Activated CD4-positive, CD25-positive, alpha-beta regulatory T cell (primary cell): ENCODE results near the gene TPMT.
"Not testable (repeated sequence)": the region's sequence is repeated elsewhere in the genome, so short reads cannot be mapped to it uniquely, and the experiment has no call there.

Experiments used
- DNase-seq, 4 experiments: peaks; one replicate each; lab custom pipeline; 2025; lab: John Stamatoyannopoulos, UW

The TPMT gene

DNA sequence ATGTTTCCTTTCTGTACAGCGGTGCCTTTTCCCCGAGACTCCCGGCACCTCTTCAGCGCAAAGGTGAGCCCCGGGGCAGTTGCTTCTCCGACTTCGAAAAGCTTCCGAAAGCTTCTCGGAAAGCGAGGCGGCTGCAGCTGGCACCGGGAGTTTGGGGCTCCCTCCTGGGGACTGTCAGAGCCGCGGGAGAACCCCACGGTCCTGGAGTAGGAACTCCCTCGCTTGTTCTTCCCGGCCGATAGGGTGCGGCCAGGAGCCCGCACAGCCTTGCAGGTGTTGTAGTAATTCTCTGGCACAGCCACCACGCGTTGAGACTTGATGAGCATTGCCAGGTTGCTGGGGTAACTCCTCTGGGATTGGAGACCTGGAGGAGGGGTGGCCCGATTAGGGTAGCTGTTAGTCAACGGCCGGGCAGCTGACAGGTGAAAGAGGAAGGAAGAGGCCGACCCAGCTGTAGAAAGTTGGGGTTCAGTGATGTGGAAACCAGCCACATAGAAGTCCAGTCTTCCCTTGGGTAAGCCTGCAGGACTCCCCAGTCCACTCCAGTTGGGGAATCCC is 1.1 kb upstream of the TPMT start:
- DNase-seq, result peak in 3 of 4 experiments; percentile 7 to 20 (median 7)

DNA sequence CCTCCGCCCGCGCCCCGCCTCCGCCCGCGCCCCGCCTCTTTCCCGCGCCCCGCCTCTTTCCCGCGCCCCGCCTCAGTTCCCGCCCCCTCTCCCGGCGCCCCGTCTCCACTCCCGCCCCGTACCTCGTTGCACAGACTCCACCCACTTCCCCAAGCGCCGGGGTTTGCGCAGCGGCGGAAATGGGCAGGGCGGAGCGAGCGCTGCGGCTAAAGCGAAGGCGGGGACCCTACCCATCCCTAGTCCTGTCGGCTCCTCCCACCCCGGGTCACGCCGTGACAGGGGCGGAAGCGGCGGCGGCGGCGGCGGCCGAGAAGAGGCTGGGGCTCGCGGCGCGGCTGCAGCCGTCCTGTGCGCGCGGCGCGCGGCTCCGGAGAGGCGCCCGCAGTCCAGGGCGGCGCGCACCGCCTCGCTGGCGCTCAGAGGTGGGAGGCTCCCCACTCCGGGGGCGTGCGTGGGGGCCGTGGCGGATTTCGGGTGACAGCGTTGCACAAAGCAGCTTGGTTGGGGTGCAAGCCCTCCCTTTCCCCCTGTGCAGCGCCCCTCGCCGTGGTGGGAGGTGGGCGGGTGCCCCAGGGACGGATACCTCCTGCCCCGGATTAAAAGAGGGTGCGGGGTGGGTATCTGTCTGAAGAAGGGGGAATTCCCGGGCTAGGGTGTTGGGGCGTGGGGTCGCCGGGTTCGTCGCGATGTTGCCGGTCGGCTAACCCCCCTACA is 430 bp upstream of the TPMT start, which contains the start of gene KDM1B:
Gene KDM1B, plus strand, starts transcription at position 273 of the 714 bp plus-strand sequence. CDS start 4,474 bp downstream, outside the sequence.
- peak; percentile 95 to 99 (median 97) for DNase-seq

DNA sequence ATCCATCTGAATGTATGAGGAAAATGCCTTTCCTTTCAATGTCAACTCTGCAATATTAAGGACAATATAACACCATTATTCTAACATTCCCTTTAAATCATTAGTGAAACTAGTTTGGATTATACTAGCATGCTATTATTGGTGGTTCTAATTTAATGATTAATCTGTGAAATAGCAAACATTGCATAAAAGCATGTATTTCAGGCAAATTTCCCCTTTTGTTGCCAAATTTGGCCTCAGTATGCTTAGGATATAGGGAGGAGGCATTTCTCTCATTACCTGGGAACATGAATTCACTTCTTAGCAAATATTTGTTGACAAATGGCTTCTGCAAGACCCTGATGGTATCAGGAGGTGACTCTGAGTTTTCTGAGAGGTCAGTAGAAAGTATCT is 1.6 kb downstream of the TPMT start:
- DNase-seq, result no peak

DNA sequence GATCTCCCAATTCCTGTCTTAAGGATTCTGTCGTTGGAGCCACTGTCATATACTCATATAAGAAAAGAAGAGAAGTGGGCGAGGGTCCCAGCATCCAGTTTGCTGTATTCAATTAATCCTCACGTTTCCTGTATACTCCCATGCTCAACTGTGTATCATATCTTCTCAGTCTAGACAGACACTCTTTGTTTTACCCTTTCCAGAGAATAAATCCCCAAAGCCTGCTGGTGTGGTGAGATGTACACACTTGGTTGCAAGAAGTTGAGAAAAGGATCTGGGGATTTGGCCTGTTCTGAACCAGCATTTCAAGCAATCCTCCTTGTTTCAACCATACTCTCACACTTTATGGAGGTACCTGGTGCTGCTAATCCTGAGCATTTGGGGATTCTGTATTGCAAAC is 3.1 kb downstream of the TPMT start:
- DNase-seq, result no peak

DNA sequence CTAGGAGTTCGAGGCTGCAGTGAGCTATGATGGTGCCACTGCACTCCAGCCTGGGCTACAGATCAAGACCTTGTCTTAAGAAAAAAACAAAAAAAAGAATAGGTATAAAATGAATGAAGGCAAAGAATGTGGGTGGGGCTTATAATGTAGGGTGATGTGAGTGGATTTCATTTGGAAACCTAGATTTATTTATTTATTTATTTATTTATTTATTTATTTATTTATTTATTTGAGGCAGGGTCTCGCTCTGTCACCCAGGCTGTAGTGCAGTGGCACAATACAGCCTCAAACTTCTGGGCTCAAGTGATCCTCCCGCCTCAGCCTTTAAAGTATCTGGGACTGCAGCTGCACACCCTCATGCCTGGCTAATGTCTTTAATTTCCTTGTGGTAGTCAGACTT is 3.5 kb downstream of the TPMT start:
- DNase-seq, result not testable (repeated sequence)

DNA sequence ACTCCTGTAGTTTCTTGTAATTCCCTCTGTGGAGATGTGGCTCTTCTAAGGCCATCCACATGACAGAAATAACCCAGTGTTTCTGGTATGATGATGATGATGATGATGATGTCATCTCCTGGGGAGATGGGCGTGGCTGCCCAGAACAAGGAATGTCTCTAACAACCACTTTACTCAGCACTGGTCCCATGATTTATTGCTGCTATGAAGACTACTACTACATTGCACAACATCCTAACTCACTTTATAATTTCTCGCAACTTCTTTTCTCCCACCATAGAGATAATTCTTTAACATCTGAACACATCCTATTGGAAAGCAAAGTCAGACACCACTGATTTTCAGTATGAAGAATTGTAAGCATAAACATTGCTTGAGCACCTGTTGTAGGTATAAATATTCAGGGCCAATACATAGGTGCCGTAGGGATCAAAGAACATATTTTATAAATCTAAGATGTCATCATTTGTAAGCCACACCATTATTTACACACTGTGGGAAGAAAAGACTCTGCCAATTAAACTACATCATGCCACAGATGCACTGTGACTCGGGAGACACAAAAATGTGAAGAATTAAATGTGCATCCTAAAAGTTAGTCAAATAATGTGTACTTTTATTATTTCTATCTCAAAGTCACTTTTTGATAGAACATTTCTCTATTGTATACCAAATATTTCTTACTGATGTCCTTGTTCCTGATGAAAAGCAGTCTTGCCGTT is 6.4 kb downstream of the TPMT start:
- DNase-seq, result no peak

DNA sequence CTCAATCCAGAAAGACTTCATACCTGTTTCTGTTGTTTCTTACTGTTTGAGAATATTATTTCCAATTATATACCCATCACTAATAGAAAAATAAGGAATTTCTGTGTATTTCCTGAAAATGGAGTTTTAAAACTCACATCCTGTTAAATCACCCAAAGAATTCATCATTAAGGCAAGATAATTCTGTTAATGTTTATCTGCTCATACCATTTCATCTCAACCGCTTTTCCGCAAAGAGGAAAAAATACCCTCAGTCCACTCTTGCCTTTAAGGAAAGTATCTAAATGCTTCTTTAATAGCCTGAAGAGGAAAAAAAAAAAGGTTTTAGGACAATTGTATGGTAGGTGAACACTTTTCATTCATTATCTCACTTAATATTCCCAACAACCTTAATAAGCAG is 7.3 kb downstream of the TPMT start:
- DNase-seq, result no peak

DNA sequence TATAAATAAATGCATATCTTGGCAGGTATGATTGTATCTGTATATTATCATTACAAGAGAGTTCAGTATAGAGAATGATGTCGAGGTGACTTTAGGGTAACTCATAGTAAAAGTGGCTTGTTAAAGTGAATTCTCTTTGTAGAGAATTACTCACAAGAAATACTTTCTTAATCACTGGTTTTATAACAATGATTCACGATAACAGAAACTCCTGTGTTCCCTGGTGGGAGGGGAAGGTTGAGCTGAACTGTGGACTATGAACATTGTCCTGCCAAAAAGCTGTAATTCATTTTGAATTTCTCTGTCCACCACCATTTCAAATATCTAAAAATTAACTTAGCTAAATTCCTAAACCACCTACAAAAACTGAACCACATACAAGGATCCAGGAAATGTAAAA is 7.7 kb downstream of the TPMT start:
- DNase-seq, result no peak

DNA sequence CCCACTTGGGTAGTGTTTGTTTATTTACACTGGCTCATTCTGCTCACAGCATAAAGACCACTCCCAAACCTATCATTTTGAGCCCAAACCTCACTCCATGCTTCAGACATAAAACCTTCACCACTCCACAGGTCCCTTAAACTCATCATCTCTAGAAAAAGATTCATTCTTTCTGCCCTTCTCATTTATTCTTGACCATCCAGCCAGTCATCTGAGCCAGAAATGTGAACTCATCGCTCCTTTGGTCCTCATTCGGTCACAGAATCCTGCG is 12.4 kb downstream of the TPMT start:
- DNase-seq, result no peak

DNA sequence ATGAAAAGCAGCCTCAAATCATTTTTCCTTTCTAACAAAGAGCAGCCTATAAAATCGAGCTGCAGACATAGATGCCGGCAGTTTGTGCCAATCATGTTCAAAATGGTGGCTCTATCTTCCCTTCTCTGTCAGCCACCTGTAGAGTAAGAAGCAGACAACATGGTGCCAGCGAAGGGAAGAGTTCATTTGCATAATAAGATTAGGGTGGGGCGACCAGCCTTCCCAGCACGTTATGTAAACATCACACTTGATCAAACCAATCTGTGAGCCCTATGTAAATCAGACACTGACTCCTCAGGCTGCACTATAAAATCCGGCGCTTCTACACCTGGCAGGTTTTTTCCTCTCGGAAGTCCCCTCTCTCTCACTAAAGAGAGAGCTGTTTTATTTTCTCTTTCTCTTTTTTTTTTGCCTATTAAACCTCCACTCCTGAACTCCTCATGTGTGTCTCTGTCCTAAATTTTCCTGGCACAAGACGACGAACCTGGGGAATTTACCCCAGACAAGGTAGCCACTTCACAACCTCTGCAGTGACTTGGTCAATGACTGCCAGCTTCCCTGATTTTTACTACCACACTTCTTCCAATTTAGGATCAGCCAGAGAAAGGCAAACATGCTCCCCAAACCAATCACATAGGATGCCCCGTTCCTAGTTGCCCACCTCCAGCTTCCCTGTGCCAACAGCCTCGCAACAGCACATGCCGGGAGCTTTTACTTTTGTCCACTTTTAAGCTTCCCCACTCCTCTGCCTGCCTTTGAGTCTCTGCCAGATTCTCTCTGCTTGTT is 12.9 kb downstream of the TPMT start:
- DNase-seq, result no peak

DNA sequence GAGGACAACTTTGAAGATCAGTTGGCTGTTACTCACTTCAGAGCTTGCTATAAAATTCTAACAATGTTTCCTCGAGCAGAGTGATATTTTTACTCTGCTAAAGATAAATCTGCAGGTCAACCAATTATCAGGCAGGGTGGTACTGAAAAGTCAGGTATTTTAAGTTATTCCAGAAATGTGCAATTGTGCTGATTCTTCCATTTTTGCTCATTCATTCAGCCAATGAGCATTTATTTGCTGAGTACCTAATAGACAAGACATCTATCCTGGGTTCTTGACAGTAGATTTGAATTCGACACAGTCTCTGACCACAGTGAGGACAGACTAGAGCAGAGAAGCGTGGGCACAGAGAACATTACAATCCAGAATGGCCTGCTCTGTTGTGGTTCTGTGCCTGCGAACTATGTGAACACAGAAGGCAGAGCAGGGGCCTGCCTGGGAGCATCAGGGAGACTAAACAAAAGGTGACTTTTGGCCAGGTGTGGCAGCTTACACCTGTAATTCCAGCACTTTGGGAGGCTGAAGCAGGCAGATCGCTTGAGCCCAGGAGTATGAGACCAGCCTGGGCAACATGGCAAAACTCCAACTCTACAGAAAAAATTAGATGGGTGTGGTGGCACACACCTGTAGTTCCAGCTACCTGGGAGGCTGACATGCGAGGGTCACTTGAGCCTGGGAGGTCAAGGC is 14.8 kb downstream of the TPMT start:
- DNase-seq, result no peak

DNA sequence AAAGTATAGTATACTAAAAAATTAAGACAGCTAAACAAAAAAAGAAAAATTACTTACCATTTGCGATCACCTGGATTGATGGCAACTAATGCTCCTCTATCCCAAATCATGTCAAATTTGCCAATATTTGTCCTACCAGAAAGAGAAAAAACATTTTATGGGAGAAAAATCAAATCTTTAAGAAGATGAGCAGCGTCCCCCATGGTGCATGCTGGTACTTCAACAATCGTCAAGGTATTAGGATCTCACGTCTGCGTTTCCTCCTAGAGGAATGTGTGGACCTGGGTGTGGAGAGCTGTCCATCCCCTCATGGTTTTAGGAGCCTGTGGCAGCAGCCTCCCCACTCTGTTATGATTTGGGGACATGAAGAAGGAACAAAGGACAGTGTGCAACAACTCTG is 16.0 kb downstream of the TPMT start:
- no peak for DNase-seq

DNA sequence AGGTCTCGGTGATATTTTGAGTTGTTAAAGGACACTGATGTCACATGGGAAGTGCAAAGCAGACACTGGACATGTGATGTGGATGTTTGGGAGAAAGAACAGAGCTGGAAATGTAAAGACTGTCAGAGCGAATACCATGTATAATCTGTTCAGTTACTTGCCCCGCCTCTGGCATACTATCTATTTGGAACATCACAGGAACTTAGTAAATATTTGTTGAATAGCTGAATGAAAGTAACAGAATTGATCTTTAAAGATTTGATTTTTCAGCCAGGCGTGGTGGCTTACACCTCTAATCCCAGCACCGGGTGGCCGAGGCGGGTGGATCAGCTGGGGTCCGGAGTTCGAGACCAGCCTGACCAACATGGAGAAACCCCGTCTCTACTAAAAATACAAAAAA is 18.6 kb downstream of the TPMT start:
- DNase-seq, result no peak

DNA sequence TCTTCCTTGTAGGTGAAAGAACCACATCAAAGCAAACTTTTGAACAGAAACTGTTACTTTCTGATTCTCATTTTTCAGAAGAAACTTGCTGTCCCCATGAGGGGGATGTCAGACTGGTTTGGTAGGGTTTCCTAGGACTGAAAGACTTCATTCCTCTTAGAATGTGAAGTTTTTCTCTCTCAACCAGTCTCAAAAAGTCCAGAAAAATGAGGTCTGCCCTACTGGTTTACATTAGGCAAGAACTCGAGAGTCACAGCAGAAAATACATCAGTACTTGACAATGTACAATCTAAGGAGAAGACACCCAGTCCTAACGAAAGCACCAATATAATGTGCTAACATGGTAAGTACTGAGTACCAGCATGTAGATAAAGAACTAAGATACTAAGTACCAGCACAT is 19.7 kb downstream of the TPMT start:
- DNase-seq, result no peak

DNA sequence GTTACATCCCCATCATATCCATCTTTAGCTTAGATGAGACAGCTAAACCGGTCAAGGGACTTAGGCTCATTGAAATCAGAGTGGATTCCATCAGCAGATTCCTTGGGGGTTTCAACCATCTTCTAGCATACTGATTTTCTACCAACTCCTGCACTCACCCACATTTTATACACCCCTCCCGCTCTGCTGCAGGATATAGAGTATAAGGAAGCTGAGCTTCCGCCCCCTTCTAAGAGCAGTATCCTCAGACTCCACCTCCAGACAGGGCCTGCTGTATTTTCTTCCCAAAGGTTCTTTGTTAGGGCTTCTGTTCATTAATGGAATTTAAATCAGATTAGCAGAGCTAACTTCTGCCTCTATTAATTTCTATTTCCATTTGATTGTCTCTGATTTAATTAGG is 22.5 kb downstream of the TPMT start:
- DNase-seq, result no peak

DNA sequence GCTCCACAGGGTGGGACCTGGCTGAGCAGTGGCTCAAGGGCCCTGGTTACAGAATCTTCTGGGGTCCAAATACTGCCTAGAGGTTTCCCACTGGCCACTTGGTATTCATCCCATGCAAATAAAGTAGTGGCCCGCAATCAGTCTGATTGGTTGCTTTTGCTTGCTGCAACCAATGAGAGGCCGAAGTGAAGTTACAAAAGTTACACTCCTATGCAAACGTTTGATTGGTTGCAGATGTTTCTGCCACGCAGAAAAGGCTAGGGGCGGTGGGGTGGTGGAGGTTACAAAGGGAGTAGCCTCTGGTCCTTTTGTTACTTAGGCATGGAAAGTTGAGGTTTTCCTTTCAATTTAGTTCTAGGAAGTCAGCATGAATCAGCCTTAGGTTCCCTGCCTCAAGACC is 28.8 kb downstream of the TPMT start:
- DNase-seq, result no peak

DNA sequence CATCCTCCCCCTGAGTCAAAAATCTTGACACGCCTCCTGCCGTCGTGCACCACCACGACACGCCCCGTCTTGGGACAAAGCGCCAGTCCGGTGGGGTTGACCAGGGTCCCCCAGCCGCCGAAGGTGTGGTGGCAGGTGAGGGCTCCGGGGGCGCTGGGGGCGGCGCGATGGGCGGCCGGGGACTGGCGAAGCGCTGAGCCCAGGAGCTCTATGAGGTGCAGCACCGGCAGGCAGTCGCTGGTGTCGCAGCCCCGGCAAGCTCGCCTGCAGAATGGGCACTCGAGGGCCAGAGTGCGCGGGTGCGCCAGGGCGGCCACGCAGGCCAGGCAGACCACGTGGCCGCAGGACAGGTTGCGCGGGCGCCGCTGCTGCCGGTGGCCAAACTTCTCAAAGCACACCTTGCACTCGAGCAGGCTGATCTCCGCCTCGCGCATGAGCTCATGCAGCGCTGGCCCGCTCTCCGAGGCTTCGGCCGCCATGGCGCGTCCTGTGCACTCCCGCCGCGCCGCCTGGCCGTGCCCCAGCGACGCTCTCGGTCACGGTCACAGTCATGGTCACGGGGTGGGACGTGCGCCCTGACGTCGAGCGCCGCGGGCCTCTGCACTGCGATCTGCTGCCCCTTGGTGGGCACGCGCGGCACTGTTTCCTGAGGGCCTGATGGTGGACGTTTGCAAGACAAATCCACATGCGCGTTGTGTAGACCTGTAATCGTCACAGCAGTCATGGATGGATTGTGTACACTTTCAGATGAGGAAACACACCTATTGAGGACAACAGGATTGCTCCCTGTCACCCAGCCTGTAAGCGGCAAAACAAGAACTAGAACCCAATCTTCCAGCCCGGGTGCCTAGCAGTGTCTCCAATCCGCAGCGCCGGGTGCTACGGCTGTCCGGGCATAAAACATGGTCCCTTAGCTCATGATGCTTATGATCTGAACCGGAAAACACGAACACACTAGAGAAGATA is 32.5 kb downstream of the TPMT start, which contains the start of gene NHLRC1:
Gene NHLRC1, minus strand, starts transcription at position 550 of the 966 bp plus-strand sequence. Its CDS starts 71 bp downstream, at position 479.
- peak; percentile 21 to 64 (median 58) for DNase-seq

DNA sequence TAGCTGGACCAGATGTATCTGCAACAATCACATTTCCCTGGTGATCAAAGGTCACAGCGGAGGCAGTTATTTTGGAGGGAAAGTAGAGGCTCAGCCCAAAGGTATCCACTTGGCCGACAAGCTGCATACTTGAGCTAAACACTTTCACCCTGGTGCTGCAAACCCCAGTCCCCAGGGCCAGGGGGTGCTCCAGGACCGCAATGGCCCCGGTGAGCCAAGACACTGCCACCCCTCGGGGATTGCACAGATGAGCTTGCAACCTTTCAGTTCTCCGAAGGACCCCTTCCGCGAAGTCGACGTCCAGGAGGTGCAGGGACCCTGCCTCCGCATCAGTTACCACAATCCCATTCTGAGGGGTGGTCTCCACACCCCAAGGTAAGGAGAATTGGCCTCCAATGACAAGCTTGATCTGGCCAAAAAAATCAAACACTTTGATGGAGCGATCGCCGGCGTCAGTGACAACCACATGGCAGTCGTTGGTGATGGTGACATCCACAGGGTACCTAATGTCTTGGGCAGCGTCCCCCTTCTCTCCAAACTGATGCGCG is 33.2 kb downstream of the TPMT start:
- no peak for DNase-seq

DNA sequence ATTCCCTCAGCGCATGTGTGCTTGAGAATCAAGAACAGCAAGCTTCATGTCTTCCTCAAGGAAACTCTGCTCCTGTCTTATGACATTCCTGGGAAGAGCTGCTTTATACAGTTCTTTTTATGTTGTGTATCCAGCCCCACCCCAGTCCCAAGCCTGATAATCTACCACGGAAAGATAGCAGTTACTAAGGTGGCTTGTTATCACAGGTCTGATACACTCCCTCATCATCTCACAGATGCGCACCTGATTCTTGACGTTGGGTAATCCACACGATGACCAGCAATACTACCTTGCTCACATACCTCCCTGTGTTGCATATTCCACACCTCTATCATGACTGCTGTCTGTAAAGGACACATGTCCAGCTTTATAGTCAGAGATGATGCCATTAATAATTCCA is 35.6 kb downstream of the TPMT start:
- no peak for DNase-seq

DNA sequence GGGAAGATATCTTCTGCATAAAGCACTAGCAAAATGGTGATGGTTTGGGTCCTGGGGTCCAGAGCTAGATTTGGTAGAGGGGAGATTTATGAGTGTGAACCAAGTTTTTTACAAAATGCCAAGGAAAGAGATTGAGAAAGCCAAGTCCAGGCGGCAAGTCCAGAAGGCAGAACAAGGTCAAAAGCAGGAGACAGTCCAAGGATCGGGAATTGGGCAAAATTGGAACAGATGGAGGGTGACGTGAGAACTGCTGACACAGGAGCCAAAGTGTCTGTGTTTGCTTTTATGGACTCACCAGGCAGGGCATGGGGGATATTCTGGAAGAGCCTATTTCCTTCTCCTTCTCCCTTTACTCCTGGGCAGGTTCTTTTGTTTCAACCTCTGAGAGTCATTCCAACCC is 36.5 kb downstream of the TPMT start:
- no peak for DNase-seq

DNA sequence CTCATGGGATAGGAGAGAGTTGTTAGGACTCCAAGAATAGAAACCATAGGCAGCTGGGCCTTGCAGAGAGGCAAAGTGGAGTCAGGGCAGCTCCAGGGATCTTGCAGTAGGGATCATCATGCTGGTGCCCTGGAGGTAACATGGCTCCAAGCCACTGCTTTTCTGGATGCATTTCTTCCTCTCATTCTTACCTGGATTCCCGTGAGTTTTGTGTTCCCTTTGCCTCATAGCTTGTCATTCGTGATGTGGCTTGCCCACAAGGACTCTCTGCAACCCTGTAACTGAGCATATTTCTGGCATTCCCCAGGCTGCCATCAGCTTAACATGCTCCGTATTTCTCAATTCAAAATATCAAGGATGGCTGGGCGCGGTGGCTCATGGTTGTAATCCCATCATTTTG is 37.7 kb downstream of the TPMT start:
- no peak for DNase-seq
